ENCODE data around the gene PRPF38B. TPM values are rescaled to one million over a fixed set of nuclear protein-coding genes. Genes with fewer than 3 reads are reported as not detected.
"Not testable (repeated sequence)": the region's sequence is repeated elsewhere in the genome, so short reads cannot be mapped to it uniquely, and the experiment has no call there.

Gene PRPF38B
- total and polyA plus RNA-seq, 2 donors, result 27.3 to 69.6 TPM

GRCh38 chr1:108653431-108654105 lies 38.5 kb upstream of the PRPF38B start:
- Histone ChIP-seq H3K9me3 (ENCODE audit: control insufficient read depth in 2 of 2, insufficient read depth in 1 of 2, low read length in 1 of 2) (peaks cover 0 to 4% of the 10 kb centered on the region in 2 donors), H3K27ac (ENCODE audit: low read depth in 1 of 2, low read length in 1 of 2) (no peak overlapping the region), H3K4me3 (ENCODE audit: low read length in 2 of 2) (no peak overlapping the region), H3K27me3 (ENCODE audit: control insufficient read depth in 2 of 2, insufficient read depth in 1 of 2, low read length in 1 of 2) (no peaks in the 10 kb centered on the region), H3K36me3 (ENCODE audit: control insufficient read depth in 2 of 2, insufficient read depth in 2 of 2, low read length in 1 of 2) (peaks cover 0 to 28% of the 10 kb centered on the region in 2 donors), H3K4me1 (ENCODE audit: control insufficient read depth in 2 of 2, insufficient read depth in 2 of 2, low read length in 2 of 2) (peaks cover 7 to 11% of the 10 kb centered on the region in 2 donors)
- DNase-seq (ENCODE audit: low read depth in 6 of 9, low spot score in 9 of 9), result no peak
- WGBS, result 91% methylated on average over 2 of the region's 2 CpGs

GRCh38 chr1:108657356-108658080 lies 34.6 kb upstream of the PRPF38B start:
- DNase-seq (ENCODE audit: low read depth in 6 of 9, low spot score in 9 of 9), result peak in 1 of 9 donors; percentile 45
- Histone ChIP-seq H3K4me3 (ENCODE audit: low read length in 2 of 2) (no peak overlapping the region), H3K9me3 (ENCODE audit: control insufficient read depth in 2 of 2, insufficient read depth in 1 of 2, low read length in 1 of 2) (peaks cover 0 to 4% of the 10 kb centered on the region in 2 donors), H3K36me3 (ENCODE audit: control insufficient read depth in 2 of 2, insufficient read depth in 2 of 2, low read length in 1 of 2) (peaks cover 0 to 6% of the 10 kb centered on the region in 2 donors), H3K27me3 (ENCODE audit: control insufficient read depth in 2 of 2, insufficient read depth in 1 of 2, low read length in 1 of 2) (no peaks in the 10 kb centered on the region), H3K27ac (ENCODE audit: low read depth in 1 of 2, low read length in 1 of 2) (peak overlapping the region in 1 of 2 donors; percentile 70), H3K4me1 (ENCODE audit: control insufficient read depth in 2 of 2, insufficient read depth in 2 of 2, low read length in 2 of 2) (peaks cover 14 to 26% of the 10 kb centered on the region in 2 donors)
- WGBS, result 58% methylated on average over 5 of the region's 5 CpGs

- WGBS, result under 1% methylated on average over 81 of the region's 81 CpGs
- peaks cover 14 to 26% of the 10 kb centered on the region in 2 donors for H3K4me1 ChIP-seq (ENCODE audit: control insufficient read depth in 2 of 2, insufficient read depth in 2 of 2, low read length in 2 of 2)
- H3K27me3 ChIP-seq (ENCODE audit: control insufficient read depth in 2 of 2, insufficient read depth in 1 of 2, low read length in 1 of 2), result no peaks in the 10 kb centered on the region
- no peaks in the 10 kb centered on the region for H3K9me3 ChIP-seq (ENCODE audit: control insufficient read depth in 2 of 2, insufficient read depth in 1 of 2, low read length in 1 of 2)
- peak; percentile 50 to 90 (median 75) for DNase-seq (ENCODE audit: low read depth in 6 of 9, low spot score in 9 of 9)
- H3K4me3 ChIP-seq (ENCODE audit: low read length in 2 of 2), result peak within 1 kb of the TSS; percentile 66 to 86
- H3K36me3 ChIP-seq (ENCODE audit: control insufficient read depth in 2 of 2, insufficient read depth in 2 of 2, low read length in 1 of 2), result peaks cover 0 to 3% of the 10 kb centered on the region in 2 donors
- H3K27ac ChIP-seq (ENCODE audit: low read depth in 1 of 2, low read length in 1 of 2), result peak within 1 kb of the TSS; percentile 100
These were observed 31.0 kb upstream of the PRPF38B start, which contains the start of gene HENMT1 for GRCh38 chr1:108661030-108661609. HENMT1 (minus strand) TSS chr1:108661093; CDS start chr1:108659884, 1,209 bp downstream.

GRCh38 chr1:108663074-108663473 lies 29.0 kb upstream of the PRPF38B start:
- H3K4me3 ChIP-seq (ENCODE audit: low read length in 2 of 2), result no peak overlapping the region
- no peak overlapping the region for H3K27ac ChIP-seq (ENCODE audit: low read depth in 1 of 2, low read length in 1 of 2)
- no peak for DNase-seq (ENCODE audit: low read depth in 6 of 9, low spot score in 9 of 9)
- H3K27me3 ChIP-seq (ENCODE audit: control insufficient read depth in 2 of 2, insufficient read depth in 1 of 2, low read length in 1 of 2), result no peaks in the 10 kb centered on the region
- WGBS, result 97% methylated on average over 2 of the region's 2 CpGs
- H3K9me3 ChIP-seq (ENCODE audit: control insufficient read depth in 2 of 2, insufficient read depth in 1 of 2, low read length in 1 of 2), result no peaks in the 10 kb centered on the region
- H3K36me3 ChIP-seq (ENCODE audit: control insufficient read depth in 2 of 2, insufficient read depth in 2 of 2, low read length in 1 of 2), result no peaks in the 10 kb centered on the region
- H3K4me1 ChIP-seq (ENCODE audit: control insufficient read depth in 2 of 2, insufficient read depth in 2 of 2, low read length in 2 of 2), result peaks cover 8 to 18% of the 10 kb centered on the region in 2 donors

- H3K9me3 ChIP-seq (ENCODE audit: control insufficient read depth in 2 of 2, insufficient read depth in 1 of 2, low read length in 1 of 2), result no peaks in the 10 kb centered on the region
- H3K27me3 ChIP-seq (ENCODE audit: control insufficient read depth in 2 of 2, insufficient read depth in 1 of 2, low read length in 1 of 2), result no peaks in the 10 kb centered on the region
- 84% methylated on average over 6 of the region's 6 CpGs for WGBS
- H3K4me1 ChIP-seq (ENCODE audit: control insufficient read depth in 2 of 2, insufficient read depth in 2 of 2, low read length in 2 of 2), result peaks cover 8 to 13% of the 10 kb centered on the region in 2 donors
- no peaks in the 10 kb centered on the region for H3K36me3 ChIP-seq (ENCODE audit: control insufficient read depth in 2 of 2, insufficient read depth in 2 of 2, low read length in 1 of 2)
- DNase-seq (ENCODE audit: low read depth in 6 of 9, low spot score in 9 of 9), result no peak
- no peak overlapping the region for H3K27ac ChIP-seq (ENCODE audit: low read depth in 1 of 2, low read length in 1 of 2)
- no peak overlapping the region for H3K4me3 ChIP-seq (ENCODE audit: low read length in 2 of 2)
These were observed 27.6 kb upstream of the PRPF38B start for GRCh38 chr1:108664481-108664880.

GRCh38 chr1:108665067-108665466 lies 27.0 kb upstream of the PRPF38B start:
- DNase-seq (ENCODE audit: low read depth in 6 of 9, low spot score in 9 of 9), result no peak
- no peaks in the 10 kb centered on the region for H3K36me3 ChIP-seq (ENCODE audit: control insufficient read depth in 2 of 2, insufficient read depth in 2 of 2, low read length in 1 of 2)
- no peaks in the 10 kb centered on the region for H3K27me3 ChIP-seq (ENCODE audit: control insufficient read depth in 2 of 2, insufficient read depth in 1 of 2, low read length in 1 of 2)
- no peak overlapping the region for H3K4me3 ChIP-seq (ENCODE audit: low read length in 2 of 2)
- peaks cover 8 to 12% of the 10 kb centered on the region in 2 donors for H3K4me1 ChIP-seq (ENCODE audit: control insufficient read depth in 2 of 2, insufficient read depth in 2 of 2, low read length in 2 of 2)
- H3K9me3 ChIP-seq (ENCODE audit: control insufficient read depth in 2 of 2, insufficient read depth in 1 of 2, low read length in 1 of 2), result no peaks in the 10 kb centered on the region
- WGBS, result 98% methylated on average over 2 of the region's 2 CpGs
- H3K27ac ChIP-seq (ENCODE audit: low read depth in 1 of 2, low read length in 1 of 2), result no peak overlapping the region

GRCh38 chr1:108665771-108666170 lies 26.3 kb upstream of the PRPF38B start:
- no peaks in the 10 kb centered on the region for H3K36me3 ChIP-seq (ENCODE audit: control insufficient read depth in 2 of 2, insufficient read depth in 2 of 2, low read length in 1 of 2)
- H3K4me3 ChIP-seq (ENCODE audit: low read length in 2 of 2), result no peak overlapping the region
- no peak for DNase-seq (ENCODE audit: low read depth in 6 of 9, low spot score in 9 of 9)
- peaks cover 8 to 10% of the 10 kb centered on the region in 2 donors for H3K4me1 ChIP-seq (ENCODE audit: control insufficient read depth in 2 of 2, insufficient read depth in 2 of 2, low read length in 2 of 2)
- H3K9me3 ChIP-seq (ENCODE audit: control insufficient read depth in 2 of 2, insufficient read depth in 1 of 2, low read length in 1 of 2), result no peaks in the 10 kb centered on the region
- H3K27ac ChIP-seq (ENCODE audit: low read depth in 1 of 2, low read length in 1 of 2), result no peak overlapping the region
- 94% methylated on average over 1 of the region's 1 CpG for WGBS
- H3K27me3 ChIP-seq (ENCODE audit: control insufficient read depth in 2 of 2, insufficient read depth in 1 of 2, low read length in 1 of 2), result no peaks in the 10 kb centered on the region

GRCh38 chr1:108667422-108667821 lies 24.7 kb upstream of the PRPF38B start:
- 98% methylated on average over 28 of the region's 28 CpGs for WGBS
- not testable (repeated sequence) for DNase-seq (ENCODE audit: low read depth in 6 of 9, low spot score in 9 of 9); H3K27ac ChIP-seq (ENCODE audit: low read depth in 1 of 2, low read length in 1 of 2); H3K4me3 ChIP-seq (ENCODE audit: low read length in 2 of 2); H3K27me3 ChIP-seq (ENCODE audit: control insufficient read depth in 2 of 2, insufficient read depth in 1 of 2, low read length in 1 of 2); H3K9me3 ChIP-seq (ENCODE audit: control insufficient read depth in 2 of 2, insufficient read depth in 1 of 2, low read length in 1 of 2); H3K4me1 ChIP-seq (ENCODE audit: control insufficient read depth in 2 of 2, insufficient read depth in 2 of 2, low read length in 2 of 2); H3K36me3 ChIP-seq (ENCODE audit: control insufficient read depth in 2 of 2, insufficient read depth in 2 of 2, low read length in 1 of 2)

- H3K36me3 ChIP-seq (ENCODE audit: control insufficient read depth in 2 of 2, insufficient read depth in 2 of 2, low read length in 1 of 2), result no peaks in the 10 kb centered on the region
- no peaks in the 10 kb centered on the region for H3K4me1 ChIP-seq (ENCODE audit: control insufficient read depth in 2 of 2, insufficient read depth in 2 of 2, low read length in 2 of 2)
- H3K9me3 ChIP-seq (ENCODE audit: control insufficient read depth in 2 of 2, insufficient read depth in 1 of 2, low read length in 1 of 2), result no peaks in the 10 kb centered on the region
- H3K27ac ChIP-seq (ENCODE audit: low read depth in 1 of 2, low read length in 1 of 2), result no peak overlapping the region
- no peaks in the 10 kb centered on the region for H3K27me3 ChIP-seq (ENCODE audit: control insufficient read depth in 2 of 2, insufficient read depth in 1 of 2, low read length in 1 of 2)
- no peak overlapping the region for H3K4me3 ChIP-seq (ENCODE audit: low read length in 2 of 2)
- DNase-seq (ENCODE audit: low read depth in 6 of 9, low spot score in 9 of 9), result no peak
These were observed 23.3 kb upstream of the PRPF38B start for GRCh38 chr1:108668777-108669176.
